ENCODE measurements around the gene TOPBP1.

The TOPBP1 gene

GRCh38 chr3:133598405-133598804 is 63.3 kb downstream of the TOPBP1 start:
- TF ChIP-seq FOXM1 (IDR thresholded peaks at IDR 0.05; ENCODE audit: borderline replicate concordance, low read depth) = no peak
- TF ChIP-seq TCF12 (IDR thresholded peaks at IDR 0.05; ENCODE audit: low read depth) = no peak

- no peak for TF ChIP-seq CEBPB (IDR thresholded peaks at IDR 0.05)
- no peak for TF ChIP-seq TEAD4 (IDR thresholded peaks at IDR 0.05)
- no peak for TF ChIP-seq EP300 (IDR thresholded peaks at IDR 0.05; ENCODE audit: borderline replicate concordance)
- no peak for TF ChIP-seq MAX (IDR thresholded peaks at IDR 0.05)
- no peak for TF ChIP-seq NFIC (IDR thresholded peaks at IDR 0.05)
- no peak for TF ChIP-seq USF1 (IDR thresholded peaks at IDR 0.05)
- no peak for TF ChIP-seq TAF1 (IDR thresholded peaks at IDR 0.05; ENCODE audit: low read depth)
- no peak for TF ChIP-seq YY1 (IDR thresholded peaks at IDR 0.05; ENCODE audit: low read depth)
- no peak for TF ChIP-seq FOXM1 (IDR thresholded peaks at IDR 0.05; ENCODE audit: borderline replicate concordance, low read depth)
- TF ChIP-seq EGR1 (IDR thresholded peaks at IDR 0.05) = no peak
- no peak for TF ChIP-seq ZBTB7A (IDR thresholded peaks at IDR 0.05; ENCODE audit: low read depth)
- TF ChIP-seq TCF12 (IDR thresholded peaks at IDR 0.05; ENCODE audit: low read depth) = no peak
- no peak for TF ChIP-seq RAD21 (IDR thresholded peaks at IDR 0.05; ENCODE audit: low read depth)
- TF ChIP-seq CREB1 (IDR thresholded peaks at IDR 0.05; ENCODE audit: low read depth) = no peak
- TF ChIP-seq REST (IDR thresholded peaks at IDR 0.05; ENCODE audit: low read depth) = no peak
These were observed 66.4 kb downstream of the TOPBP1 start for GRCh38 chr3:133595341-133595740.

- TF ChIP-seq USF1 (IDR thresholded peaks at IDR 0.05) (no peak), FOXM1 (IDR thresholded peaks at IDR 0.05; ENCODE audit: borderline replicate concordance, low read depth) (no peak), YY1 (IDR thresholded peaks at IDR 0.05; ENCODE audit: low read depth) (no peak), CEBPB (IDR thresholded peaks at IDR 0.05) (no peak), EGR1 (IDR thresholded peaks at IDR 0.05) (no peak), EP300 (IDR thresholded peaks at IDR 0.05; ENCODE audit: borderline replicate concordance) (no peak), RAD21 (IDR thresholded peaks at IDR 0.05; ENCODE audit: low read depth) (no peak), NFIC (IDR thresholded peaks at IDR 0.05) (no peak), ZBTB7A (IDR thresholded peaks at IDR 0.05; ENCODE audit: low read depth) (no peak), MAX (IDR thresholded peaks at IDR 0.05) (no peak), REST (IDR thresholded peaks at IDR 0.05; ENCODE audit: low read depth) (no peak), CREB1 (IDR thresholded peaks at IDR 0.05; ENCODE audit: low read depth) (no peak), TEAD4 (IDR thresholded peaks at IDR 0.05) (no peak), TAF1 (IDR thresholded peaks at IDR 0.05; ENCODE audit: low read depth) (no peak), TCF12 (IDR thresholded peaks at IDR 0.05; ENCODE audit: low read depth) (no peak)
These were observed 68.5 kb downstream of the TOPBP1 start for GRCh38 chr3:133593243-133593642.

GRCh38 chr3:133592843-133593242 is 68.9 kb downstream of the TOPBP1 start:
- no peak for TF ChIP-seq ZBTB7A (IDR thresholded peaks at IDR 0.05; ENCODE audit: low read depth)
- TF ChIP-seq RAD21 (IDR thresholded peaks at IDR 0.05; ENCODE audit: low read depth) = no peak
- TF ChIP-seq CREB1 (IDR thresholded peaks at IDR 0.05; ENCODE audit: low read depth) = no peak
- TF ChIP-seq TEAD4 (IDR thresholded peaks at IDR 0.05) = no peak
- no peak for TF ChIP-seq YY1 (IDR thresholded peaks at IDR 0.05; ENCODE audit: low read depth)
- no peak for TF ChIP-seq TCF12 (IDR thresholded peaks at IDR 0.05; ENCODE audit: low read depth)
- TF ChIP-seq TAF1 (IDR thresholded peaks at IDR 0.05; ENCODE audit: low read depth) = no peak
- TF ChIP-seq EP300 (IDR thresholded peaks at IDR 0.05; ENCODE audit: borderline replicate concordance) = no peak
- TF ChIP-seq USF1 (IDR thresholded peaks at IDR 0.05) = no peak
- TF ChIP-seq CEBPB (IDR thresholded peaks at IDR 0.05) = no peak
- TF ChIP-seq MAX (IDR thresholded peaks at IDR 0.05) = no peak
- no peak for TF ChIP-seq EGR1 (IDR thresholded peaks at IDR 0.05)
- TF ChIP-seq REST (IDR thresholded peaks at IDR 0.05; ENCODE audit: low read depth) = no peak
- no peak for TF ChIP-seq FOXM1 (IDR thresholded peaks at IDR 0.05; ENCODE audit: borderline replicate concordance, low read depth)
- no peak for TF ChIP-seq NFIC (IDR thresholded peaks at IDR 0.05)

Data from Ishikawa (cell line).